GM12891 (cell line): ENCODE results near the gene TEDC2.

Experiments used
- DNase-seq: peaks from one replicate; pipeline ENCODE4 v3.0.0; 2011; ENCODE audit warnings: low spot score; ENCODE audit not compliant: insufficient read length
- FAIRE-seq: peaks from 2 replicates; lab custom pipeline; 2011; peaks lifted over from hg19 to GRCh38; lab: Jason Lieb, UNC
- PAX5 ChIP-seq: IDR thresholded peaks from 2 replicates; pipeline ENCODE4 v1.6.1; 2011; ENCODE audit warnings: low read length, moderate library complexity, mild to moderate bottlenecking; ENCODE audit not compliant: insufficient read depth, severe bottlenecking
- POLR2A ChIP-seq: IDR thresholded peaks from 2 replicates; pipeline ENCODE4 v1.6.1; 2011; ENCODE audit warnings: low read depth, low read length, control low read depth
- POLR2AphosphoS5 ChIP-seq: IDR thresholded peaks from 2 replicates; pipeline ENCODE4 v1.6.1; 2011; ENCODE audit warnings: low read depth, low read length, control low read depth
- POU2F2 ChIP-seq: IDR thresholded peaks from 2 replicates; pipeline ENCODE4 v1.6.1; 2011; ENCODE audit warnings: low read depth, mild to moderate bottlenecking, control low read depth, low read length, moderate library complexity
- SPI1 ChIP-seq: IDR thresholded peaks from 2 replicates; pipeline ENCODE4 v1.6.1; 2011; ENCODE audit warnings: low read depth, low read length, control low read depth
- TAF1 ChIP-seq: IDR thresholded peaks from 2 replicates; pipeline ENCODE4 v1.6.1; 2011; ENCODE audit warnings: low read depth, low read length, control low read depth

Gene TEDC2

GRCh38 chr16:2462031-2462866 lies 2.3 kb downstream of the TEDC2 start:
- TF ChIP-seq POU2F2 = no peak
- no peak for TF ChIP-seq PAX5
- TF ChIP-seq TAF1 = no peak
- no peak for TF ChIP-seq POLR2A
- no peak for TF ChIP-seq POLR2AphosphoS5
- no peak for TF ChIP-seq SPI1
- DNase-seq (no peak), FAIRE-seq (no peak)

DNA sequence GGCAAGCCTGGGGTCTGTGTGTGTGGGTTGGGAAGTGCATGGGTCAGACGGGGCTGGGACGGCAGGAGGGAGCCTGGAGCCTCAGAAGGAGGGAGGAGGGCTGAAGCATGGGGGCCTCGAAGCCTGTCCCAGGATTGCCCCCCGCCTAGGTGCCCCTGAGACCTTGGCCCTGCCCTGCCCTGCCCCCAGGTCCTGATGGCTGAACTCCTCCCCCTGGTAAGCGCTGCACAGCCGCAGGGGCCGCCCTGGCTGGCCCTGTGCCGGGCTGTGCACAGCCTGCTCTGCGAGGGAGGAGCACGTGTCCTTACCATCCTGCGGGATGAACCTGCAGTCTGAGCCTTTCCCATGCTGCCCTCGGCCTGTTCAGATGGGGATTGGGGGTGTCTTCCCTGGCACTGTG lies 4.4 kb downstream of the TEDC2 start:
- FAIRE-seq = no peak
- TF ChIP-seq POU2F2 (no peak), POLR2A (no peak), POLR2AphosphoS5 (no peak), SPI1 (no peak), TAF1 (no peak), PAX5 (no peak)

GRCh38 chr16:2465653-2466415 lies 5.9 kb downstream of the TEDC2 start:
- TF ChIP-seq PAX5 (no peak), TAF1 (no peak), SPI1 (no peak), POU2F2 (no peak), POLR2A (no peak), POLR2AphosphoS5 (no peak)
- FAIRE-seq = peak; percentile 71
- no peak for DNase-seq

More for the DNA sequence above, 4.4 kb downstream of the TEDC2 start:
- DNase-seq = no peak

DNA sequence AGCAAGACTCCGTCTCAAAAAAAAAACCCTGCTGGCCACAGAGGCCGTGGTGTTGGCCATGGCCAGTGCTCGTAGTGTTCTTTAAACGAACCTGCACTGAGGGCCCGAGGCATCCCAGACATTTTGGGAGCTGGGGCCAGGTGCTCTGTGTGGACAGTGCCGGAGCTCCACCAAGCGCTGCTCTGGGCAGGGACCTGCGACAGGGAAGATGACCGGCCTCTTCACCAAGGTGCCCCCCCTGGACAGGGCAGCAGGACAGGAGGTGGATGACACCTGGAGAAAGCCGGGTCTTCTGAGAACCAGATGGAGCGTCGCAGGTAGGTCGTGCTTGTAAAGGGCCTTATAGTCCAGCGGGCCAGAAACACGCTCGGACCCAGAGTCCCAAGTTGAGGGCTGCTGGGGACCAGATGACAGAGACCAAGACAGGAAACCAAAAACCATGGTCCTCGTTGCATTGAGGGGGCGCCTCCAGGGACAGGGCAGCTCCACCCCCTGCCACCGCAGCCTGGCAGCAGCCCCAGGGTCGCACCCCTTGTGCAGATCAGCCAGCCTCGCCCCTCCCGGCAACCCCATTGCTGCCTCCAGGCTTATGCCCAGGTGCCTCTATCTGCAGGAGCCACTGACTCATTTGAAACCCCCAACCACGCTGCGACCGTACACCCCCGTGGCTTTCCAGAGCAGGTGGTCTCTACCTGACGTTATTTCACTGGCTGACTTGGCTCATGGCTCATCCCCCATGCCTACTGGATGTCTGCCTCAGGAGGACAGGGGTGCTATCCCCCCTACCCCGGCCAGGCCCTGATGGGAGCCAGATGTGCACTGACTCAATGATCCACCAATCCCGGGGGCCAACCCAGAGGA lies 7.0 kb downstream of the TEDC2 start:
- no peak for TF ChIP-seq POLR2AphosphoS5
- no peak for TF ChIP-seq TAF1
- no peak for TF ChIP-seq SPI1
- no peak for TF ChIP-seq POLR2A
- TF ChIP-seq PAX5 = no peak
- TF ChIP-seq POU2F2 = no peak
- FAIRE-seq (peak; percentile 87), DNase-seq (no peak)

DNA sequence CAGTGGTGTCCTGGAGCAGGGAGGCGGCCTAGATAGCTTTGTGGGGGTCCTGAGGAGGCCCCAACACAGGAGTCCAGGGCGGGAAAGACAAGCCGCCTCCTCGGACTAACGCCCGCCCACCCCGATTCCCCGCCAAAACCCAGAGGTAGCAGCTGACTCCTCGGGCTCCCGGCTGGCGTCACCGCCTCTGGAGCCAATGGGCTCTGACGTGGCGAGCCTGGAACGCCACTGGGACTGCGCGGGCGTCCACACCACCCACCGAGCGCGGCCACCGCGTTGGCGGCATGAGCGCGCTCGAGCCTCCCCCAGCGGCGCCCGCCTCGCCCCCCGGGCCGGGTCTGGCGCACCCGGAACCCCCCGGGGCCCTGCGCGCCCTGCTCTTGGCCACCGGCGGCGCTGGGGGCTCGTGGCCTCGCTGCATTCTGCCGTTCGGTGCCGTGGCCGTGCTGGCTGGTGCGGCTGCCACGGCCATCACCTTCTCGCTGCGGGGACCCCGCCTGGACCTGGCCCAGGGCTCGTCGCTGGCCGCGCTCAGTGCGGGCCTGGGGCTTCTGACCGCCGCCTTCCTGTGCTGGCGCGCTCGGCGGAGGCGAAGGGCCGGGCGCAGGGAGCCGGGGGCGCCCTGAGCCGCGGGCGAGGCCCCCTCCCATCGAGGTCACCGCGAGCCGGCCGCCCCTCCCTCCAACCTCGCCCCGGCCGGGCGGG lies 7.8 kb downstream of the TEDC2 start:
- no peak for TF ChIP-seq TAF1
- no peak for TF ChIP-seq POLR2A
- no peak for TF ChIP-seq POLR2AphosphoS5
- TF ChIP-seq POU2F2 = no peak
- no peak for TF ChIP-seq PAX5
- no peak for TF ChIP-seq SPI1
- DNase-seq (peak; percentile 66), FAIRE-seq (no peak)

- no peak for DNase-seq
- TF ChIP-seq POLR2A = no peak
- no peak for TF ChIP-seq PAX5
- TF ChIP-seq POU2F2 = no peak
- no peak for TF ChIP-seq SPI1
- no peak for TF ChIP-seq TAF1
- no peak for TF ChIP-seq POLR2AphosphoS5
- FAIRE-seq = no peak
Observed at GRCh38 chr16:2468233-2468724, 8.4 kb downstream of the TEDC2 start.

DNA sequence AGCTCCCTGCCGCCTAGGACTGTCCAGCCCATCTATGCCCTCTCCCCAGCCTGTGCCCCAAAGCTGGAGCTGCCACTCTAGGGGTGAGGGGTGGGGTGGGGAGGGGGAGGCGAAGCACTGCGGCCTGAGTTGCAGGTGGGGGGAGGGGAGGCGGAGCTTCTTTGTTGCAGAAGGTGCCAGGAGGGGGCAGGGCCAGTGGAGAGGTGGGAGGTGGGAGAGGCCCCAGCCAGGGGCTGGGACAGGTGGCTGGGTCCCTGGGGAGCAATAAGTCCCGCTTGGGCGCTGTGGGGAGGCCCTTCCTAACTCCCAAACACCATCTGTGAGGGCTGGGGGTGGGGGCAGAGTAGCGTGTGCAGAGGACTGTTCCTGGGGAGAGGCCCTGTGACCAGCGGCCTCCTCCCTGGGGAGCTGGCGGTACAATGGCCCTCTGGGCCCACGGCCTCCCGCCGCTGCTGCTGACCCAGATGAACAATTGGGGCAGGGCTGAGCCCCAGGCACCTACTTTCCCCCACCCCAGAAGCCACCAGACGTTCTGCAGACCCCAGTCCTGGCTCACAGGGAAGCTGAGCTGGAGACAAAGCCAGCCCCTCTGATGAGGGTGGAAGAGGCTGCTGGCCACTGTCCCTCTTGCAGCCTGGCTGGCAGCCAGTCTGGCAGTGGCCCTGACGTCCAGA lies 9.0 kb downstream of the TEDC2 start:
- DNase-seq (no peak), FAIRE-seq (peak; percentile 83)
- no peak for TF ChIP-seq PAX5
- TF ChIP-seq POU2F2 = no peak
- no peak for TF ChIP-seq POLR2AphosphoS5
- TF ChIP-seq TAF1 = no peak
- no peak for TF ChIP-seq POLR2A
- TF ChIP-seq SPI1 = no peak
